Astrocyte (in vitro differentiated cells and primary cell): Measurements from ENCODE around the gene ZSCAN10.

Source experiments
- EZH2 ChIP-seq: IDR thresholded peaks from 2 replicates; pipeline ENCODE4 v1.6.1; 2012; ENCODE audit warnings: mild to moderate bottlenecking, low read length, inconsistent platforms; ENCODE audit not compliant: insufficient read depth
- TF ChIP-seq, protein P1 (sequence below): IDR thresholded peaks from 2 replicates; pipeline ENCODE4 v1.5.1; 2011; ENCODE audit warnings: low read depth, mild to moderate bottlenecking, inconsistent platforms, low read length, moderate library complexity; ENCODE audit not compliant: insufficient read depth

DNA sequence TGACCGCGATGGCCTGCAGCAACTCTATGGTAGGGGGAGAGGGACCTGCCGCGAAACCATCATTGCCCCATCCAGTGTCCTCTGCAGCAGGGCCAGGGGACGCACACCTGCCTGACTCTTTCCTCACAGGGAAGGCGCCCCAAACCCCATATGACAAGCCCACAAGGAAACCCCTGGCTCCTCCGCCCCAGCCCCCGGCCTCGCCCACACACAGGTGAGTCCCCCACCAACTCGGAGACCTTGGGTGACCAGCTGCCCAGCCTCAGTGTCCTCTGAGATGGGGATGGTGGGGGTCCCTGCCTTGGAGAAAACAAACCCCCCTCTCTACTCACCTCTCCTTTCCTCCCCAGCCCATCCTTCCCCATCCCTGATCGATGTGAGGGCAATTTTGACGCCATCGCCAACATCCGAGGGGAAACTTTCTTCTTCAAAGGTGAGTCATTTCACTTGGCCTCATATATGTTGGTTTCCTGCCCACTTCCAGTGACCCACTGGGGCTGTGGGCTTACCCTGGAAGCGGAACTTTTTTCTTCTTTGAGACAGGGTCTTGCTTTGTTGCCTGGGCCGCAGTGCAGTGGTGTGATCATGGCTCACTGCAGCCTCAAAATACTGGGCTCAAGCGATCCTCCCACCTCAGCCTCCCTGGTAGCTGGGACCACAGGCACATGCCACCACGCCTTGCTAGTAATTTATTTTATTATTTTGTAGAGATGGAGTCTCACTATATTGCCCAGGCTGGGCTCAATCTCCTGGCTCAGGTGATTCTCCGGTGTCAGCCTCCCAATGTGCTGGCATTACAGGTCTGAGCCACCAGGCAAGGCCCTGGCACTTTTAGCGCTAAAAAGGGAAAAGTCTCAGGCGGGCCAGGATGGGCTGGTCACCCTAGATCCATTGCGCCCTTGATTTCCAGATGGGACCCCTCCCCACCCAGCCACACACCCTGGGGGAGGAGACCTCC lies 41.6 kb downstream of the ZSCAN10 start:
- TF ChIP-seq, protein P1, sequence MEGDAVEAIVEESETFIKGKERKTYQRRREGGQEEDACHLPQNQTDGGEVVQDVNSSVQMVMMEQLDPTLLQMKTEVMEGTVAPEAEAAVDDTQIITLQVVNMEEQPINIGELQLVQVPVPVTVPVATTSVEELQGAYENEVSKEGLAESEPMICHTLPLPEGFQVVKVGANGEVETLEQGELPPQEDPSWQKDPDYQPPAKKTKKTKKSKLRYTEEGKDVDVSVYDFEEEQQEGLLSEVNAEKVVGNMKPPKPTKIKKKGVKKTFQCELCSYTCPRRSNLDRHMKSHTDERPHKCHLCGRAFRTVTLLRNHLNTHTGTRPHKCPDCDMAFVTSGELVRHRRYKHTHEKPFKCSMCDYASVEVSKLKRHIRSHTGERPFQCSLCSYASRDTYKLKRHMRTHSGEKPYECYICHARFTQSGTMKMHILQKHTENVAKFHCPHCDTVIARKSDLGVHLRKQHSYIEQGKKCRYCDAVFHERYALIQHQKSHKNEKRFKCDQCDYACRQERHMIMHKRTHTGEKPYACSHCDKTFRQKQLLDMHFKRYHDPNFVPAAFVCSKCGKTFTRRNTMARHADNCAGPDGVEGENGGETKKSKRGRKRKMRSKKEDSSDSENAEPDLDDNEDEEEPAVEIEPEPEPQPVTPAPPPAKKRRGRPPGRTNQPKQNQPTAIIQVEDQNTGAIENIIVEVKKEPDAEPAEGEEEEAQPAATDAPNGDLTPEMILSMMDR: no peak
- TF ChIP-seq EZH2: no peak
